ENCODE measurements around the gene UBQLNL. TPM values are rescaled to one million over a fixed set of nuclear protein-coding genes. Genes with fewer than 3 reads are reported as not detected.

The UBQLNL gene
- total and polyA plus RNA-seq, 2 donors, result 0.09 to 1.5 TPM

DNA sequence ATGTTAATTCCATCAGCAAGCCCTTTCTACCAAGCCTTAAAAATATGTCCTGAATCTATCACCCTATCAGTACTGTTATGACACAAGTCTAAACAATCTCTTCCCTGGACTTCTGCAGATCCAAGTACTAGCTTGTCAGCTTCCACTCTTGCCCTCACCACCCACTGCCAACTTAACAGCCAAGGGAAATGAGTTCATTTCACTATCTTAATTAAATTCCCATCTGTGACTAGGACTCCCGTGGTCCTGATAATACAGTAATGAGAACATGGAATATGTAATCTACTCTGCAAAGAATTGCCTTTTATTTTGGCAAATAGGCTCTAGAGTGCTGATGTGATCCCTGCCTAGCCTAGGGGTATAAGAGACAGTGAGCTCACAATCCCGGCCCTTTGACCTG, 16.8 kb downstream of the UBQLNL start:
- no peak for DNase-seq (ENCODE audit: low read depth in 6 of 9, low spot score in 9 of 9)
- Histone ChIP-seq H3K27ac (ENCODE audit: low read depth in 1 of 2, low read length in 1 of 2) (no peak overlapping the region), H3K4me1 (ENCODE audit: control insufficient read depth in 2 of 2, insufficient read depth in 2 of 2, low read length in 2 of 2) (no peaks in the 10 kb centered on the region), H3K27me3 (ENCODE audit: control insufficient read depth in 2 of 2, insufficient read depth in 1 of 2, low read length in 1 of 2) (no peaks in the 10 kb centered on the region), H3K9me3 (ENCODE audit: control insufficient read depth in 2 of 2, insufficient read depth in 1 of 2, low read length in 1 of 2) (no peaks in the 10 kb centered on the region), H3K36me3 (ENCODE audit: control insufficient read depth in 2 of 2, insufficient read depth in 2 of 2, low read length in 1 of 2) (no peaks in the 10 kb centered on the region), H3K4me3 (ENCODE audit: low read length in 2 of 2) (no peak overlapping the region)
- 93% methylated on average over 2 of the region's 2 CpGs for WGBS

- DNase-seq (ENCODE audit: low read depth in 6 of 9, low spot score in 9 of 9), result no peak
- H3K27me3 ChIP-seq (ENCODE audit: control insufficient read depth in 2 of 2, insufficient read depth in 1 of 2, low read length in 1 of 2), result no peaks in the 10 kb centered on the region
- no peaks in the 10 kb centered on the region for H3K9me3 ChIP-seq (ENCODE audit: control insufficient read depth in 2 of 2, insufficient read depth in 1 of 2, low read length in 1 of 2)
- H3K27ac ChIP-seq (ENCODE audit: low read depth in 1 of 2, low read length in 1 of 2), result no peak overlapping the region
- no peaks in the 10 kb centered on the region for H3K36me3 ChIP-seq (ENCODE audit: control insufficient read depth in 2 of 2, insufficient read depth in 2 of 2, low read length in 1 of 2)
- 57% methylated on average over 5 of the region's 5 CpGs for WGBS
- no peak overlapping the region for H3K4me3 ChIP-seq (ENCODE audit: low read length in 2 of 2)
- H3K4me1 ChIP-seq (ENCODE audit: control insufficient read depth in 2 of 2, insufficient read depth in 2 of 2, low read length in 2 of 2), result no peaks in the 10 kb centered on the region
Observed at GRCh38 chr11:5489576-5490357, 26.7 kb downstream of the UBQLNL start.

DNA sequence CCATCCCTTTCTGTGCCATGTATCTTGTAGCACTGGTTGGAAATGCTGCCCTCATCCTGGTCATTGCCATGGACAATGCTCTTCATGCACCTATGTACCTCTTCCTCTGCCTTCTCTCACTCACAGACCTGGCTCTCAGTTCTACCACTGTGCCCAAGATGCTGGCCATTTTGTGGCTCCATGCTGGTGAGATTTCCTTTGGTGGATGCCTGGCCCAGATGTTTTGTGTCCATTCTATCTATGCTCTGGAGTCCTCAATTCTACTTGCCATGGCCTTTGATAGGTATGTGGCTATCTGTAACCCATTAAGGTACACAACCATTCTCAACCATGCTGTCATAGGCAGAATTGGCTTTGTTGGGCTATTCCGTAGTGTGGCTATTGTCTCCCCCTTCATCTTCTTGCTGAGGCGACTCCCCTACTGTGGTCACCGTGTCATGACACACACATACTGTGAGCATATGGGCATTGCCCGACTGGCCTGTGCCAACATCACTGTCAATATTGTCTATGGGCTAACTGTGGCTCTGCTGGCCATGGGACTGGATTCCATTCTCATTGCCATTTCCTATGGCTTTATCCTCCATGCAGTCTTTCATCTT, 27.6 kb downstream of the UBQLNL start:
- H3K9me3 ChIP-seq (ENCODE audit: control insufficient read depth in 2 of 2, insufficient read depth in 1 of 2, low read length in 1 of 2), result no peaks in the 10 kb centered on the region
- no peak for DNase-seq (ENCODE audit: low read depth in 6 of 9, low spot score in 9 of 9)
- no peaks in the 10 kb centered on the region for H3K4me1 ChIP-seq (ENCODE audit: control insufficient read depth in 2 of 2, insufficient read depth in 2 of 2, low read length in 2 of 2)
- no peak overlapping the region for H3K27ac ChIP-seq (ENCODE audit: low read depth in 1 of 2, low read length in 1 of 2)
- H3K36me3 ChIP-seq (ENCODE audit: control insufficient read depth in 2 of 2, insufficient read depth in 2 of 2, low read length in 1 of 2), result no peaks in the 10 kb centered on the region
- WGBS, result 97% methylated on average over 4 of the region's 4 CpGs
- no peaks in the 10 kb centered on the region for H3K27me3 ChIP-seq (ENCODE audit: control insufficient read depth in 2 of 2, insufficient read depth in 1 of 2, low read length in 1 of 2)
- H3K4me3 ChIP-seq (ENCODE audit: low read length in 2 of 2), result no peak overlapping the region

GRCh38 chr11:5488385-5488784, 28.1 kb downstream of the UBQLNL start, which contains the start of gene OR52D1:
Gene OR52D1 (plus strand): TSS chr11:5488685. CDS start chr11:5488707, 22 bp downstream.
- H3K4me1 ChIP-seq (ENCODE audit: control insufficient read depth in 2 of 2, insufficient read depth in 2 of 2, low read length in 2 of 2), result no peaks in the 10 kb centered on the region
- no peaks in the 10 kb centered on the region for H3K36me3 ChIP-seq (ENCODE audit: control insufficient read depth in 2 of 2, insufficient read depth in 2 of 2, low read length in 1 of 2)
- no peak within 1 kb of the TSS for H3K27ac ChIP-seq (ENCODE audit: low read depth in 1 of 2, low read length in 1 of 2)
- no peaks in the 10 kb centered on the region for H3K9me3 ChIP-seq (ENCODE audit: control insufficient read depth in 2 of 2, insufficient read depth in 1 of 2, low read length in 1 of 2)
- no peak within 1 kb of the TSS for H3K4me3 ChIP-seq (ENCODE audit: low read length in 2 of 2)
- no peaks in the 10 kb centered on the region for H3K27me3 ChIP-seq (ENCODE audit: control insufficient read depth in 2 of 2, insufficient read depth in 1 of 2, low read length in 1 of 2)
- DNase-seq (ENCODE audit: low read depth in 6 of 9, low spot score in 9 of 9), result no peak

GRCh38 chr11:5486421-5486820, 30.1 kb downstream of the UBQLNL start:
- no peak overlapping the region for H3K27ac ChIP-seq (ENCODE audit: low read depth in 1 of 2, low read length in 1 of 2)
- no peak overlapping the region for H3K4me3 ChIP-seq (ENCODE audit: low read length in 2 of 2)
- no peaks in the 10 kb centered on the region for H3K27me3 ChIP-seq (ENCODE audit: control insufficient read depth in 2 of 2, insufficient read depth in 1 of 2, low read length in 1 of 2)
- no peaks in the 10 kb centered on the region for H3K9me3 ChIP-seq (ENCODE audit: control insufficient read depth in 2 of 2, insufficient read depth in 1 of 2, low read length in 1 of 2)
- no peaks in the 10 kb centered on the region for H3K4me1 ChIP-seq (ENCODE audit: control insufficient read depth in 2 of 2, insufficient read depth in 2 of 2, low read length in 2 of 2)
- no peak for DNase-seq (ENCODE audit: low read depth in 6 of 9, low spot score in 9 of 9)
- no peaks in the 10 kb centered on the region for H3K36me3 ChIP-seq (ENCODE audit: control insufficient read depth in 2 of 2, insufficient read depth in 2 of 2, low read length in 1 of 2)
- 78% methylated on average over 3 of the region's 3 CpGs for WGBS

DNA sequence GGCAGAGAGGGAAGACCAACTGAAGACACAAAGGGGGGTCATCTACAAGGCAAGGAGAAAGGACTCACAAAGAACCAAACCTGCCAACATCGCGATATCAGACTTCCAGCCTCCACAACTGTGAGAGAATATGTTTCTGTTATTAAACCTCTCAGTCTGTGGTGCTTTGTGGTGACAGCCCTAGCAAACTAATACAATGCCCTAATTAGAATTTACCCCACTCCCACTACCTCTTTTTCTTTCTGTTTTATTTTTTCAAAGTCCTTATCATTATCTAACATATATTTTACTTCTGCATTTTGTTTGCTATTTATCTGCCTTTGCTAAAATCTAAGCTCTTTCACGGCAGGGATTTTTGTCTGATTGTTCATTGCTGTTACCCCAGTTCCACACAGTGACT, 30.5 kb downstream of the UBQLNL start:
- H3K27me3 ChIP-seq (ENCODE audit: control insufficient read depth in 2 of 2, insufficient read depth in 1 of 2, low read length in 1 of 2), result no peaks in the 10 kb centered on the region
- 65% methylated on average over 3 of the region's 3 CpGs for WGBS
- no peaks in the 10 kb centered on the region for H3K4me1 ChIP-seq (ENCODE audit: control insufficient read depth in 2 of 2, insufficient read depth in 2 of 2, low read length in 2 of 2)
- H3K9me3 ChIP-seq (ENCODE audit: control insufficient read depth in 2 of 2, insufficient read depth in 1 of 2, low read length in 1 of 2), result no peaks in the 10 kb centered on the region
- DNase-seq (ENCODE audit: low read depth in 6 of 9, low spot score in 9 of 9), result no peak
- H3K27ac ChIP-seq (ENCODE audit: low read depth in 1 of 2, low read length in 1 of 2), result no peak overlapping the region
- H3K4me3 ChIP-seq (ENCODE audit: low read length in 2 of 2), result no peak overlapping the region
- no peaks in the 10 kb centered on the region for H3K36me3 ChIP-seq (ENCODE audit: control insufficient read depth in 2 of 2, insufficient read depth in 2 of 2, low read length in 1 of 2)

DNA sequence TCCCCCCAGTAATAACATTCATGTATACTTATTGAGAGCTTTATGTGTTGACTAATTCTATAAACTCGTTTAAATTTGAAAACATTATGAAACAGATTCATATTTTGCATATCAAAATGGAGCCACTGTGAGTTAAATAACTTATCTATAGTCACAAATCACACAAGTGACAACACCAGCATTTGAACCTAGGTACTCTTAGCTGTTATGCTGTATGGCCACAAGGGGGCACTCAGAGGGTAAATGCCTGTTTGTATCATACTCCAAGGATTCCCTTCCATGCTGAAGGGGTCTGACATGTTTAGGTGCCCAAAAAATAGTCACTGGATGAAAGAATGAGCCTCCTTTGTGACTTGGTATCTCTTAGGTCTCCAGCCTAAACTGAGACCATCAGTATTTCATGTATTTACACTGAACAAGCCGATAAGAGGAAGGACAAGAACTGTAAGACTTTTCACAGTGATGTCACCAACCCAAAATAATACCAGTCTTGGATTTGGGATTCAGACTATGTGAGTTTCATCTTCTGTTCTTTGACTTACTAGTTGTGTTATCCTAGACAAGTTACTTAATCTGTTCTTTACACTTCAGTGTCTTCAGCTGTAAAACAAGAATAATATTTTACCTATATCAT, 40.2 kb downstream of the UBQLNL start:
- no peak overlapping the region for H3K4me3 ChIP-seq (ENCODE audit: low read length in 2 of 2)
- H3K27me3 ChIP-seq (ENCODE audit: control insufficient read depth in 2 of 2, insufficient read depth in 1 of 2, low read length in 1 of 2), result no peaks in the 10 kb centered on the region
- H3K27ac ChIP-seq (ENCODE audit: low read depth in 1 of 2, low read length in 1 of 2), result no peak overlapping the region
- WGBS, result 46% methylated on average over 2 of the region's 2 CpGs
- H3K36me3 ChIP-seq (ENCODE audit: control insufficient read depth in 2 of 2, insufficient read depth in 2 of 2, low read length in 1 of 2), result no peaks in the 10 kb centered on the region
- H3K4me1 ChIP-seq (ENCODE audit: control insufficient read depth in 2 of 2, insufficient read depth in 2 of 2, low read length in 2 of 2), result no peaks in the 10 kb centered on the region
- H3K9me3 ChIP-seq (ENCODE audit: control insufficient read depth in 2 of 2, insufficient read depth in 1 of 2, low read length in 1 of 2), result no peaks in the 10 kb centered on the region
- peak in 7 of 9 donors; percentile 3 to 50 (median 11) for DNase-seq (ENCODE audit: low read depth in 6 of 9, low spot score in 9 of 9)

- Histone ChIP-seq H3K9me3 (ENCODE audit: control insufficient read depth in 2 of 2, insufficient read depth in 1 of 2, low read length in 1 of 2) (no peaks in the 10 kb centered on the region), H3K27me3 (ENCODE audit: control insufficient read depth in 2 of 2, insufficient read depth in 1 of 2, low read length in 1 of 2) (no peaks in the 10 kb centered on the region), H3K4me3 (ENCODE audit: low read length in 2 of 2) (no peak overlapping the region), H3K4me1 (ENCODE audit: control insufficient read depth in 2 of 2, insufficient read depth in 2 of 2, low read length in 2 of 2) (no peaks in the 10 kb centered on the region), H3K27ac (ENCODE audit: low read depth in 1 of 2, low read length in 1 of 2) (no peak overlapping the region), H3K36me3 (ENCODE audit: control insufficient read depth in 2 of 2, insufficient read depth in 2 of 2, low read length in 1 of 2) (no peaks in the 10 kb centered on the region)
- DNase-seq (ENCODE audit: low read depth in 6 of 9, low spot score in 9 of 9), result no peak
Observed at GRCh38 chr11:5473921-5474320, 42.6 kb downstream of the UBQLNL start.

- DNase-seq (ENCODE audit: low read depth in 6 of 9, low spot score in 9 of 9), result no peak
- Histone ChIP-seq H3K4me3 (ENCODE audit: low read length in 2 of 2) (no peak overlapping the region), H3K27ac (ENCODE audit: low read depth in 1 of 2, low read length in 1 of 2) (no peak overlapping the region), H3K36me3 (ENCODE audit: control insufficient read depth in 2 of 2, insufficient read depth in 2 of 2, low read length in 1 of 2) (no peaks in the 10 kb centered on the region), H3K4me1 (ENCODE audit: control insufficient read depth in 2 of 2, insufficient read depth in 2 of 2, low read length in 2 of 2) (no peaks in the 10 kb centered on the region), H3K9me3 (ENCODE audit: control insufficient read depth in 2 of 2, insufficient read depth in 1 of 2, low read length in 1 of 2) (no peaks in the 10 kb centered on the region), H3K27me3 (ENCODE audit: control insufficient read depth in 2 of 2, insufficient read depth in 1 of 2, low read length in 1 of 2) (no peaks in the 10 kb centered on the region)
- WGBS, result 79% methylated on average over 2 of the region's 2 CpGs
Observed at GRCh38 chr11:5467527-5467926, 49.0 kb downstream of the UBQLNL start.

All from thymus (tissue), 11 donors.